ENCODE results near the gene POU4F2.
"Not testable (repeated sequence)": the region's sequence is repeated elsewhere in the genome, so short reads cannot be mapped to it uniquely, and the experiment has no call there.

The POU4F2 gene

GRCh38 chr4:146661367-146661766 is 22.7 kb downstream of the POU4F2 start:
- DNase-seq: no peak

GRCh38 chr4:146663968-146664311 is 25.2 kb downstream of the POU4F2 start:
- not testable (repeated sequence) for DNase-seq

GRCh38 chr4:146674829-146675570 is 36.3 kb downstream of the POU4F2 start:
- no peak for DNase-seq
